H1 (cell line): ENCODE data around the gene ZNF292. TPM values are rescaled to one million over a fixed set of nuclear protein-coding genes. Genes with fewer than 3 reads are reported as not detected.

Experiments
- CBX5 ChIP-seq: fragments of 300-800, 300-1000 bp; sonication (generic); IDR thresholded peaks from 2 replicates; pipeline ENCODE4 v1.7.1; 2016; ENCODE audit warnings: antibody characterized with exemption, low read length, low read depth
- FOSL1 ChIP-seq: IDR thresholded peaks from 2 replicates; pipeline ENCODE4 v1.6.1; 2011; ENCODE audit warnings: mild to moderate bottlenecking, low read depth, low read length, moderate library complexity; ENCODE audit not compliant: insufficient read depth
- KDM5A ChIP-seq: fragments of 200-600 bp; IDR thresholded peaks from 2 replicates; pipeline ENCODE4 v1.7.1; 2012; ENCODE audit warnings: mild to moderate bottlenecking, low read length, inconsistent platforms, mixed read lengths
- POLR2AphosphoS5 ChIP-seq: IDR thresholded peaks from 2 replicates; pipeline ENCODE4 v1.6.1; 2011; ENCODE audit warnings: low read depth, low read length
- RNF2 ChIP-seq: fragments of 200-900, 300-1000 bp; sonication (generic); IDR thresholded peaks from 2 replicates; pipeline ENCODE4 v1.7.1; 2016; ENCODE audit warnings: borderline replicate concordance, low read depth, mild to moderate bottlenecking, antibody characterized with exemption, low read length; ENCODE audit not compliant: poor library complexity, severe bottlenecking; ENCODE audit errors: missing control alignments
- SUZ12 ChIP-seq: fragments of 200-600 bp; sonication (generic); IDR thresholded peaks from 2 replicates; pipeline ENCODE4 v1.6.1; 2012; ENCODE audit warnings: mild to moderate bottlenecking, inconsistent platforms, low read length, moderate library complexity, mixed read lengths
- TBP ChIP-seq: IDR thresholded peaks from 2 replicates; pipeline ENCODE4 v1.6.1; 2011; ENCODE audit warnings: low read depth, low read length, improper control_type of control experiment
- TCF12 ChIP-seq: IDR thresholded peaks from 2 replicates; pipeline ENCODE4 v1.6.1; 2011; ENCODE audit warnings: low read depth, mild to moderate bottlenecking, low read length
- polyA plus RNA-seq, 7 experiments: library from polyadenylated mRNA; depleted of rRNA in 3 of 7; stranded (reverse) in 5 of 7; unstranded in 2 of 7; fragments of >200 nt in 5 of 7; fragments of 200-250 nt in 2 of 7; gene quantifications; 1 replicate in 5 of 7; 2 replicates in 1 of 7; 4 replicates in 1 of 7; pipeline versions ENCODE4 v1.2.1 to v1.2.3, GENCODE V29; 2011 to 2013; ENCODE audit warnings: missing spikeins in 2 of 7, mixed read lengths in 2 of 7
- total RNA-seq: library from RNA; stranded (reverse); fragmentation: NEBNext Ultra II Directional; extraction: Animal tissue kit (Norgen Biotek cat#: 25700); gene quantifications from 2 replicates; pipeline ENCODE4 v1.2.1, GENCODE V29; 2021
- TF ChIP-seq, protein P1 (sequence below): fragments of 300-600 bp; sonication (generic); IDR thresholded peaks from 2 replicates; pipeline ENCODE4 v1.7.1; 2012; ENCODE audit warnings: low read length, moderate library complexity, mild to moderate bottlenecking, inconsistent platforms; ENCODE audit not compliant: insufficient replicate concordance

The ZNF292 gene
- total and polyA plus RNA-seq, 2 of the 8 experiments (the other 6 are each of a cell fraction or from before 2014, with no cell fraction given), result 6.8 to 44.2 TPM

DNA sequence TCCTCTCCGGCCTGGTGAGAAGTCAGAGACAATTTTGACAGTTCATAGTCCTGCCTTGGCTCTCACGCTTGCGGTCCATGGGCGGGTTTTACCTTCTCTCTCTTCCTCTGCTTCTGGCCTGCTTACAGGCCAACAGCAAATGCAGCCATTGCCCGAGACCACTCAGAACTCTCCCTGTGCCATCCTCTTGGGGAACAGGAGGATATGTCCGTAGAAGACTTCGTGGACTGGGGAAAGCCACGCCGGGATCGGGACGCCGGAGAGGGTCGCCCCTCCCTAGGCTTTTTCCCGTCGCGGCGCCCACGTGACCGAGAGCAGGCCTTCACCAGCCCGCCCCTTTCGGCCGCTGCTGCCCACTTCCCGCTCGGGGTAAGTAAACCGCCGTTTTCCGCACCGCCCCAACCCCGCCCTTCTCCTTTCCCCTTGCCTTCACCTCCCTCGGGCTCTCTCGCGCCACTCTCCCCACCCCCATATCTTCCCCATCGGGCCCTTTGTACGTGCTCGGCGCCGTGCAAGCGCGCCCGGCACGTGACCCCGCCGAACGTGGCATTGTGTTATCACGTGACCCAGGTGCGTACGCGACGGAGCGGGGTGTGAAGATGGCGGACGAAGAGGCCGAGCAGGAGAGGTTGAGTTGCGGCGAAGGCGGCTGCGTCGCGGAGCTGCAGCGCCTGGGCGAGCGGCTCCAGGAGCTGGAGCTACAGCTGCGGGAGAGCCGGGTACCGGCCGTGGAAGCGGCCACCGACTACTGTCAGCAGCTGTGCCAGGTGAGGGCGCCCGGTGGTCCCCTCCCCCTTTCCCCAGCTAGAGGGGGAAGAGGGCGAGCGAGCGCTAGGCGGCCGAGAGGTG lies at the start of gene ZNF292 (continued):
- TF ChIP-seq, protein P1, sequence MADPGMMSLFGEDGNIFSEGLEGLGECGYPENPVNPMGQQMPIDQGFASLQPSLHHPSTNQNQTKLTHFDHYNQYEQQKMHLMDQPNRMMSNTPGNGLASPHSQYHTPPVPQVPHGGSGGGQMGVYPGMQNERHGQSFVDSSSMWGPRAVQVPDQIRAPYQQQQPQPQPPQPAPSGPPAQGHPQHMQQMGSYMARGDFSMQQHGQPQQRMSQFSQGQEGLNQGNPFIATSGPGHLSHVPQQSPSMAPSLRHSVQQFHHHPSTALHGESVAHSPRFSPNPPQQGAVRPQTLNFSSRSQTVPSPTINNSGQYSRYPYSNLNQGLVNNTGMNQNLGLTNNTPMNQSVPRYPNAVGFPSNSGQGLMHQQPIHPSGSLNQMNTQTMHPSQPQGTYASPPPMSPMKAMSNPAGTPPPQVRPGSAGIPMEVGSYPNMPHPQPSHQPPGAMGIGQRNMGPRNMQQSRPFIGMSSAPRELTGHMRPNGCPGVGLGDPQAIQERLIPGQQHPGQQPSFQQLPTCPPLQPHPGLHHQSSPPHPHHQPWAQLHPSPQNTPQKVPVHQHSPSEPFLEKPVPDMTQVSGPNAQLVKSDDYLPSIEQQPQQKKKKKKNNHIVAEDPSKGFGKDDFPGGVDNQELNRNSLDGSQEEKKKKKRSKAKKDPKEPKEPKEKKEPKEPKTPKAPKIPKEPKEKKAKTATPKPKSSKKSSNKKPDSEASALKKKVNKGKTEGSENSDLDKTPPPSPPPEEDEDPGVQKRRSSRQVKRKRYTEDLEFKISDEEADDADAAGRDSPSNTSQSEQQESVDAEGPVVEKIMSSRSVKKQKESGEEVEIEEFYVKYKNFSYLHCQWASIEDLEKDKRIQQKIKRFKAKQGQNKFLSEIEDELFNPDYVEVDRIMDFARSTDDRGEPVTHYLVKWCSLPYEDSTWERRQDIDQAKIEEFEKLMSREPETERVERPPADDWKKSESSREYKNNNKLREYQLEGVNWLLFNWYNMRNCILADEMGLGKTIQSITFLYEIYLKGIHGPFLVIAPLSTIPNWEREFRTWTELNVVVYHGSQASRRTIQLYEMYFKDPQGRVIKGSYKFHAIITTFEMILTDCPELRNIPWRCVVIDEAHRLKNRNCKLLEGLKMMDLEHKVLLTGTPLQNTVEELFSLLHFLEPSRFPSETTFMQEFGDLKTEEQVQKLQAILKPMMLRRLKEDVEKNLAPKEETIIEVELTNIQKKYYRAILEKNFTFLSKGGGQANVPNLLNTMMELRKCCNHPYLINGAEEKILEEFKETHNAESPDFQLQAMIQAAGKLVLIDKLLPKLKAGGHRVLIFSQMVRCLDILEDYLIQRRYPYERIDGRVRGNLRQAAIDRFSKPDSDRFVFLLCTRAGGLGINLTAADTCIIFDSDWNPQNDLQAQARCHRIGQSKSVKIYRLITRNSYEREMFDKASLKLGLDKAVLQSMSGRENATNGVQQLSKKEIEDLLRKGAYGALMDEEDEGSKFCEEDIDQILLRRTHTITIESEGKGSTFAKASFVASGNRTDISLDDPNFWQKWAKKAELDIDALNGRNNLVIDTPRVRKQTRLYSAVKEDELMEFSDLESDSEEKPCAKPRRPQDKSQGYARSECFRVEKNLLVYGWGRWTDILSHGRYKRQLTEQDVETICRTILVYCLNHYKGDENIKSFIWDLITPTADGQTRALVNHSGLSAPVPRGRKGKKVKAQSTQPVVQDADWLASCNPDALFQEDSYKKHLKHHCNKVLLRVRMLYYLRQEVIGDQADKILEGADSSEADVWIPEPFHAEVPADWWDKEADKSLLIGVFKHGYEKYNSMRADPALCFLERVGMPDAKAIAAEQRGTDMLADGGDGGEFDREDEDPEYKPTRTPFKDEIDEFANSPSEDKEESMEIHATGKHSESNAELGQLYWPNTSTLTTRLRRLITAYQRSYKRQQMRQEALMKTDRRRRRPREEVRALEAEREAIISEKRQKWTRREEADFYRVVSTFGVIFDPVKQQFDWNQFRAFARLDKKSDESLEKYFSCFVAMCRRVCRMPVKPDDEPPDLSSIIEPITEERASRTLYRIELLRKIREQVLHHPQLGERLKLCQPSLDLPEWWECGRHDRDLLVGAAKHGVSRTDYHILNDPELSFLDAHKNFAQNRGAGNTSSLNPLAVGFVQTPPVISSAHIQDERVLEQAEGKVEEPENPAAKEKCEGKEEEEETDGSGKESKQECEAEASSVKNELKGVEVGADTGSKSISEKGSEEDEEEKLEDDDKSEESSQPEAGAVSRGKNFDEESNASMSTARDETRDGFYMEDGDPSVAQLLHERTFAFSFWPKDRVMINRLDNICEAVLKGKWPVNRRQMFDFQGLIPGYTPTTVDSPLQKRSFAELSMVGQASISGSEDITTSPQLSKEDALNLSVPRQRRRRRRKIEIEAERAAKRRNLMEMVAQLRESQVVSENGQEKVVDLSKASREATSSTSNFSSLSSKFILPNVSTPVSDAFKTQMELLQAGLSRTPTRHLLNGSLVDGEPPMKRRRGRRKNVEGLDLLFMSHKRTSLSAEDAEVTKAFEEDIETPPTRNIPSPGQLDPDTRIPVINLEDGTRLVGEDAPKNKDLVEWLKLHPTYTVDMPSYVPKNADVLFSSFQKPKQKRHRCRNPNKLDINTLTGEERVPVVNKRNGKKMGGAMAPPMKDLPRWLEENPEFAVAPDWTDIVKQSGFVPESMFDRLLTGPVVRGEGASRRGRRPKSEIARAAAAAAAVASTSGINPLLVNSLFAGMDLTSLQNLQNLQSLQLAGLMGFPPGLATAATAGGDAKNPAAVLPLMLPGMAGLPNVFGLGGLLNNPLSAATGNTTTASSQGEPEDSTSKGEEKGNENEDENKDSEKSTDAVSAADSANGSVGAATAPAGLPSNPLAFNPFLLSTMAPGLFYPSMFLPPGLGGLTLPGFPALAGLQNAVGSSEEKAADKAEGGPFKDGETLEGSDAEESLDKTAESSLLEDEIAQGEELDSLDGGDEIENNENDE, result peak; percentile 19
- no peak for TF ChIP-seq FOSL1
- TF ChIP-seq CBX5, result no peak
- peak; percentile 80 for TF ChIP-seq POLR2AphosphoS5
- TF ChIP-seq TCF12, result no peak
- no peak for TF ChIP-seq RNF2
- no peak for TF ChIP-seq SUZ12
- TF ChIP-seq KDM5A, result peak; percentile 85
- peak; percentile 77 for TF ChIP-seq TBP
